Measurements from ENCODE around the gene LIMA1. TPM values are rescaled to one million over a fixed set of nuclear protein-coding genes. Genes with fewer than 3 reads are reported as not detected.

LIMA1 gene
- polyA plus RNA-seq, 1 donor: 191 TPM

DNA sequence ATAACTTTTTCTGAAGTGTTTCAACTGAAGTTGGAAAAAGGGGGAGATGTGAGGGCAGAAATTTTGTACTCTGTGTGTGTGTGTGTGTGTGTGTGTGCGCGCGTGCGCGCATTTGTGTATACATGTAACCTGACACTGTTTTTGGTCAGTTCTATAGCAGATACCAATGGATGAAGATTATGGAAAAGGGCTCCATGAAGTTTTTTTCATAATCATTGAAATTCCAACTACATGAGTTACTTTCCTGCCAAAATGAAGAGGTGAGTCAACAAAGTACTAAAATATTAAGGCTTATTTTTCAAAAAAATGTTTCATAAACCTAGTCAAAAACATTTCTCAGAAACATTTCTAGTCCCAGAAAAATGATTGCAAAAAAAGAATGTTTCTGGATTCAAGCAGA lies 90.4 kb downstream of the LIMA1 start:
- Histone ChIP-seq H3K4me3 (ENCODE audit: low read length) (no peak overlapping the region), H3K27me3 (ENCODE audit: control insufficient read depth, insufficient read depth, low read length) (no peaks in the 10 kb centered on the region), H3K36me3 (ENCODE audit: control insufficient read depth, insufficient read depth, low read length) (peaks cover 57% of the 10 kb centered on the region), H3K27ac (ENCODE audit: low read length) (peak overlapping the region; percentile 64), H3K4me1 (ENCODE audit: control insufficient read depth, insufficient read depth, low read length) (peaks cover 40% of the 10 kb centered on the region), H3K9me3 (ENCODE audit: control insufficient read depth, low read depth, low read length) (no peaks in the 10 kb centered on the region)
- DNase-seq: no peak
- WGBS (ENCODE audit: insufficient coverage, low lambda C conversion rate): no CpG with 5 or more reads among the region's 5 CpGs

DNA sequence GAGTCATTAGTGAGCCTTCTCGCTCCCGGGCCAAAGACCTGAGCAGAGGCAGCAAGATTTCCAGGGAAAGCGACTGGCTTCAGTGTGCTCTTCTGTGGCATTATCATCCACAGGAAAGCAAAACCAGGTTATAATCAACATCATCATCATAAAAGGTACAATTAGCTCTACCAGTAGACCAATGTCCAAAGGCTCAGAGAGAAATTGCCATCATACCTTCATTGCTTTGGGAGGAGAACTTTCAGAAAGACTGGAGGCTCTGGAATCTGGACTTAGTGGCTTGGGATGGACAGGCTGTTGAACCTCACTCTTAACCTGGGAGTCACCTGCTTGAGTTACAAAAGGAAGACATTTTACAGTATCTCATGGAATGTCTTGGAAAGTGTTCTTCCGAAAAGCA lies 91.1 kb downstream of the LIMA1 start:
- peak overlapping the region; percentile 64 for H3K27ac ChIP-seq (ENCODE audit: low read length)
- H3K36me3 ChIP-seq (ENCODE audit: control insufficient read depth, insufficient read depth, low read length): peaks cover 60% of the 10 kb centered on the region
- peak; percentile 75 to 90 for DNase-seq
- H3K27me3 ChIP-seq (ENCODE audit: control insufficient read depth, insufficient read depth, low read length): no peaks in the 10 kb centered on the region
- no peaks in the 10 kb centered on the region for H3K9me3 ChIP-seq (ENCODE audit: control insufficient read depth, low read depth, low read length)
- no peak overlapping the region for H3K4me3 ChIP-seq (ENCODE audit: low read length)
- no CpG with 5 or more reads among the region's 4 CpGs for WGBS (ENCODE audit: insufficient coverage, low lambda C conversion rate)
- peaks cover 40% of the 10 kb centered on the region for H3K4me1 ChIP-seq (ENCODE audit: control insufficient read depth, insufficient read depth, low read length)

DNA sequence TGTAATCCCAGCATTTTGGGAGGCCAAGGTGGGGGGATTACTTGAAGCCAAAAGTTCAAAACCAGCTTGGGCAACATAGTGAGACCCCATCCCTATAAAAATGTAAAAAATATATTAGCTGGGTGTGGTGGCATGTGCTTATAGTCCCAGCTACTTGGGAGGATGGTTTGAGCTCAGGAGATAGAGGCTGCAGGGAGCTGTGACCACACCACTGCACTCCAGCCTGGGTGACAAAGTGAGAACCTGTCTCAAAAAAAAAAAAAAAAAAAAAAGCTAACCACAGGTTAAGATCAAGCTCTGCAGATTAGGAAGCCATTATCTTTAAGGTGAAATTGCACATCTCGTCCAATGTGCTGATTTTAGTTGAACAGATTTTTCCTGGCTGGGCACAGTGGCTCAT lies 92.5 kb downstream of the LIMA1 start:
- H3K27ac ChIP-seq (ENCODE audit: low read length): no peak overlapping the region
- no CpG with 5 or more reads among the region's 1 CpG for WGBS (ENCODE audit: insufficient coverage, low lambda C conversion rate)
- H3K27me3 ChIP-seq (ENCODE audit: control insufficient read depth, insufficient read depth, low read length): no peaks in the 10 kb centered on the region
- H3K4me3 ChIP-seq (ENCODE audit: low read length): no peak overlapping the region
- peaks cover 50% of the 10 kb centered on the region for H3K36me3 ChIP-seq (ENCODE audit: control insufficient read depth, insufficient read depth, low read length)
- peaks cover 46% of the 10 kb centered on the region for H3K4me1 ChIP-seq (ENCODE audit: control insufficient read depth, insufficient read depth, low read length)
- DNase-seq: no peak
- H3K9me3 ChIP-seq (ENCODE audit: control insufficient read depth, low read depth, low read length): no peaks in the 10 kb centered on the region

DNA sequence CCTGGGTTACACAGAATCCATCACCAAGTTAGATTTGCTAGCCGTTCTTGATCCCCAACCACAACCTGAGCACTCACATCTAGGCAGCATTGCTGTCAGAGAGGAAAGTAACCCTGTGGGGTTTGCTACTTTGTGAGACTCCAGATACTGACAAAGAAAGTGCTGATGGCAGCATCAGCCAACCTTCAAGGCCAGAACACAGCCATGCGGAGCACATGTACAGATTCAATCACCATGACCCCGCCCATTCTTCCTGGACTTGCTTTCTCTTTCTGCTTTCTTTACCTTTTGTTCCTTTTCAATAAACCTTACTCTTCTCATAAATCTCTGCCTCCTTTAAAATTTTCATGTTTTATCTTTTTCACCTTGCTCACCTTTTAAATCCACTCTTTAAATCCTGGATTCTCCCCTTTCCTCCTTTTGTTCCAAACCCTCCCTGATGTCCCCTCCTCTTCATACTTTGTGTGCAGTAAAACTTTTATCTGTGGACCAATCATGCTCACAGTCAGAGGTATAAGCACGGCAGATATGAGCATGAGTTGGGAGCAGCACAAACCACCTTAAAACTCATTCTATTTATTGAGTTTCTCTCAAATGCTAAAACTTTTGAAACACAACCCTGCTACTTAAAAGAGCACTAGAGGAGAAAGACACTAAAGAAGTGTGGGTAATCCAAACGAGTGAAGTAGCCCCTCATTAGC lies 94.3 kb downstream of the LIMA1 start:
- peaks cover 44% of the 10 kb centered on the region for H3K36me3 ChIP-seq (ENCODE audit: control insufficient read depth, insufficient read depth, low read length)
- H3K4me1 ChIP-seq (ENCODE audit: control insufficient read depth, insufficient read depth, low read length): peaks cover 51% of the 10 kb centered on the region
- DNase-seq: peak; percentile 50 to 80
- no peak overlapping the region for H3K4me3 ChIP-seq (ENCODE audit: low read length)
- WGBS (ENCODE audit: insufficient coverage, low lambda C conversion rate): 83% methylated on average over 1 of the region's 5 CpGs
- no peaks in the 10 kb centered on the region for H3K27me3 ChIP-seq (ENCODE audit: control insufficient read depth, insufficient read depth, low read length)
- H3K9me3 ChIP-seq (ENCODE audit: control insufficient read depth, low read depth, low read length): no peaks in the 10 kb centered on the region
- H3K27ac ChIP-seq (ENCODE audit: low read length): peak overlapping the region; percentile 54

DNA sequence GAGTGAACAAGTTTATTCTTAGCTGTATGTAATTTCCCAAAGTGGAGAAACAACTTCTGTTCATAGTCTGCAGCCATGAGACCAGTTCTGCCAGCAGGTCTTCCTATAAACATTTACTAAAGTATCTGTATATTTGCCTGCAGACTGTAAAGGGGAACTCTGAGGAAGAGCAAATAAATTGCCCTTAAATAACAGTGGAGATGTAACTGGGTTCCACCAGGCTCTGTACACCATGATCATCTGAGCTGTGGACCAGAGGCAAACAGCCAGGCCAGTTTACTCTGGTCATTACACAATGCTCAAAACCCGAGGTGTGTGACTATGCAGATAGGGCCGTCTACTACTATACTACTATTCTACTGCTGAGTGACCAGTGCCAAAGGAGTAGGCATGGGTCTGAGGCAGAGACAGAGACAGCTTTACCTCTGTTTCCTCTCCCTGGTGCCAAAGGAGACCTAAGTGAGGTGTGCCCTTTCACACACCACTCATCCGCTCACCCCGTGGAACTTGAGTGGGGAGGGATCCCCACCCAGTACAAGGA lies 95.0 kb downstream of the LIMA1 start:
- H3K36me3 ChIP-seq (ENCODE audit: control insufficient read depth, insufficient read depth, low read length): peaks cover 47% of the 10 kb centered on the region
- no peaks in the 10 kb centered on the region for H3K27me3 ChIP-seq (ENCODE audit: control insufficient read depth, insufficient read depth, low read length)
- peak overlapping the region; percentile 54 for H3K27ac ChIP-seq (ENCODE audit: low read length)
- WGBS (ENCODE audit: insufficient coverage, low lambda C conversion rate): no CpG with 5 or more reads among the region's 4 CpGs
- peak in 1 of 2 donors; percentile 47 for DNase-seq
- H3K9me3 ChIP-seq (ENCODE audit: control insufficient read depth, low read depth, low read length): no peaks in the 10 kb centered on the region
- no peak overlapping the region for H3K4me3 ChIP-seq (ENCODE audit: low read length)
- H3K4me1 ChIP-seq (ENCODE audit: control insufficient read depth, insufficient read depth, low read length): peaks cover 51% of the 10 kb centered on the region

DNA sequence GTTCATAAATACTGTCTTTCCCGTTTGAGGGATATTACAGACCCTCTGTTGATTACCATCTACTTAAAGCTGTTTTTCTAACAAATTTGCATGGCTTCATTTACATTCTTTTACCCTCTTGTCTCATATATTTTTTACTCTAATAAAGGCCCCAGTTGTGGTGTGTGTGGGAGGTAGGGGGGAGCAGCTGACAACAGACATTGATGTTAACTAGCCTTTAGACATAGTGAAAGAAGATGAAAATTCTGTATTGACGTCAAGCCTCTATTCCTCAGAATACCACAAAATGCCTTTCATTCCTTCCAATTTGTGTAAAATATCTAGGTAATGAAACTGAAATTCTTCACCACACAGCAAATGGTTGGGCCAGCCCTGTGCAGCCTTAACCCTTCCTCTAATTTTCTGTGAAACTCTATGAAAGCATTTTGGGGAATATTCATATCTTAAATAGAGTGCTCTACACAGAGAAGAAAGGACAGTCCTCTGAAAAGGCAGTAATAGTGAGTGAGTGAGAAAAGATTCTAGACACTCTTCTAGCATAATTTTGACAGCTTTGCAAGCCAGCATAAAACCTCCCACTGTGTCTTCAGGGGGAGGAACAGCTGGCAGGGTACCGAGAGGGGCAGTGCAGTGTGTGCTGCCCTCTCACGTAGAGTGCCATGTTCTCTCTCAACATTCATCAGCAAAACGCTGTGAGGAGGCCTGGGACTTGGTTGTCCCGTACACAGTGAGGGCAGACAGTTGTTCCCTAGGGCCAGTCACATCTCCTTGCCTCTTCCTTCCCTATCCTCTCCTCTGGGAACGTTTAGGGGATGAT lies 96.0 kb downstream of the LIMA1 start:
- Histone ChIP-seq H3K36me3 (ENCODE audit: control insufficient read depth, insufficient read depth, low read length) (peaks cover 49% of the 10 kb centered on the region), H3K4me1 (ENCODE audit: control insufficient read depth, insufficient read depth, low read length) (peaks cover 43% of the 10 kb centered on the region), H3K4me3 (ENCODE audit: low read length) (no peak overlapping the region), H3K27me3 (ENCODE audit: control insufficient read depth, insufficient read depth, low read length) (no peaks in the 10 kb centered on the region), H3K9me3 (ENCODE audit: control insufficient read depth, low read depth, low read length) (no peaks in the 10 kb centered on the region), H3K27ac (ENCODE audit: low read length) (peak overlapping the region; percentile 9)
- no CpG with 5 or more reads among the region's 7 CpGs for WGBS (ENCODE audit: insufficient coverage, low lambda C conversion rate)
- no peak for DNase-seq

DNA sequence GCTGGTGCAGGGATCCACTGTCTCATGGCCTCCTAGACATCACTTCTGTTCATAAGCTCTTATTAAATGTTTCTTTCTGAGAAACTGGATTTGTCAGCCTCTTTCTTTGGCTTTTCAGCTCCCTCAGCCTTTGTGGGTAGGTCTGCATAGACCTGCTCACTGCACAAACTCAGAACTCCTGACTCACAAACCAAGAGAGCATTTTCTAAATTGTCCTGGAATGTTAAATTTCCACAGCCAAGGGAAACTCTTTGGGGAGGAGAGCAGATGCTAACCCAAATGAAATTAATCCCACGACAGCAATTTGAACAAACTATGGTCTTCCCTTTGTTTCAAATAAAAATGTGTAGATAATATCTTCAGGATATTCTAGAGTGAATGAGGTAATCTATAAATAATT lies 96.6 kb downstream of the LIMA1 start:
- no peak overlapping the region for H3K4me3 ChIP-seq (ENCODE audit: low read length)
- no peaks in the 10 kb centered on the region for H3K9me3 ChIP-seq (ENCODE audit: control insufficient read depth, low read depth, low read length)
- DNase-seq: no peak
- peaks cover 38% of the 10 kb centered on the region for H3K4me1 ChIP-seq (ENCODE audit: control insufficient read depth, insufficient read depth, low read length)
- 20% methylated on average over 1 of the region's 1 CpG for WGBS (ENCODE audit: insufficient coverage, low lambda C conversion rate)
- peaks cover 55% of the 10 kb centered on the region for H3K36me3 ChIP-seq (ENCODE audit: control insufficient read depth, insufficient read depth, low read length)
- H3K27me3 ChIP-seq (ENCODE audit: control insufficient read depth, insufficient read depth, low read length): no peaks in the 10 kb centered on the region
- H3K27ac ChIP-seq (ENCODE audit: low read length): no peak overlapping the region

DNA sequence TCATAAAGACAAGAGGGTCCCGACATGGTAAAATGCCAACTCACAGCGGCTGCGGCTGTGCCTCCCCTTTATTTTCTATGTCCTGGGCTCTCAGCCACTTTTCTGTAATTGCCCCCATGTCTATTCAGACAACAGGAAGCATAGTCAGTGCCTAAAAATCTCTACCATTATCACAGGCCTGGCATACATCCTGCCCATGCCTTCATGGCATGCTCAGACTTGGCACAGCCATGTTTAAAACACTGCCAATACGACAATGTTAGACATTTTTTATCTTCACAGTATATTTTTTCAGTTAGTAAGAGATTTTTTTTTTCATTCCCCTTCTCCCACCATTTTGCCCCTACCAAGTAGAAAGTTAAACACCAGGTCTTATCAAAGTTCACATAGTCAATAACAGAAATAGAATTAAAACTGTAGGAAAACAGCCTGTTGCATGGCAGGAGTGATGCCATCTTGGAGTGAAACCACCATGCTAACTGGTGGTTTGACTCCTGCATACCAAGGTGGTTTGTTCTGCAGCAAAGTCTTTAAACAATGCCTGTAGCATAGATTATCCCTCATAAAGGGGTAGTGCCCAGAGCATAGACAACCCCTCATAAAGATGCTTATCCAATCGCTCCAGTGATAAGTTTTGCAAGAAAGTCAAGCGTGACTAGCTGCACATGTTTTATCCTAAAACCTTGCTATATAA lies 97.2 kb downstream of the LIMA1 start:
- H3K27me3 ChIP-seq (ENCODE audit: control insufficient read depth, insufficient read depth, low read length): no peaks in the 10 kb centered on the region
- H3K36me3 ChIP-seq (ENCODE audit: control insufficient read depth, insufficient read depth, low read length): peaks cover 58% of the 10 kb centered on the region
- no peak for DNase-seq
- H3K4me1 ChIP-seq (ENCODE audit: control insufficient read depth, insufficient read depth, low read length): peaks cover 37% of the 10 kb centered on the region
- WGBS (ENCODE audit: insufficient coverage, low lambda C conversion rate): 71% methylated on average over 1 of the region's 6 CpGs
- no peak overlapping the region for H3K4me3 ChIP-seq (ENCODE audit: low read length)
- no peak overlapping the region for H3K27ac ChIP-seq (ENCODE audit: low read length)
- H3K9me3 ChIP-seq (ENCODE audit: control insufficient read depth, low read depth, low read length): no peaks in the 10 kb centered on the region

DNA sequence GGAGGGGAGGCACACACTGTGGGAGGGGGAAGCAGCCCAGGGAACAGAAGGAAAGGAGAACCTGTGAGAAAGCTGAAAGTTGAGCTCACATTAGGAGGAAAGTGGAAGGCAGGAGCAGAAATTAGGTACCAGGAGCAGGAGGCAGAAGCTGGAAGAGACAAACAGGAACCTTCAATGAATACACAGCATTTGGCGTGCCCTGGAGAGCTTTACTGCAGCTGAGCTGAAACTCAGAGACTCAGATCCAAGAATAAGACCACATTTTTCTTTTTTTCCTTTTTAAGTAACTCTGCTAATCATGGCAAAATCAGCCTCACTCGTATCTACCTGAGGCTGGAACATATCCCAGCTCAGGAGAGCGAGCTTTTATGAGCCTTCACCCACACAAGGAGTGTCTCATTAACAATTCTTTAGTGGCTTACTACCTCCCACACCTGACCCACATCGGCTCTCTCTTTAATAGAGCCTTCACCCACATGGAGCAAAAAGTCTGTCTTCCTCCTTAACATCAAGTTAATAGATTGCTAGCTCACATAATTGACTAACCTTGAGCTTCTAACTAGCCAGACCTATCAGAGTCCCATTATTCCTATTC lies 97.9 kb downstream of the LIMA1 start:
- Histone ChIP-seq H3K36me3 (ENCODE audit: control insufficient read depth, insufficient read depth, low read length) (peaks cover 57% of the 10 kb centered on the region), H3K9me3 (ENCODE audit: control insufficient read depth, low read depth, low read length) (no peaks in the 10 kb centered on the region), H3K4me3 (ENCODE audit: low read length) (no peak overlapping the region), H3K27me3 (ENCODE audit: control insufficient read depth, insufficient read depth, low read length) (no peaks in the 10 kb centered on the region), H3K4me1 (ENCODE audit: control insufficient read depth, insufficient read depth, low read length) (peaks cover 33% of the 10 kb centered on the region), H3K27ac (ENCODE audit: low read length) (no peak overlapping the region)
- 34% methylated on average over 2 of the region's 4 CpGs for WGBS (ENCODE audit: insufficient coverage, low lambda C conversion rate)
- no peak for DNase-seq

DNA sequence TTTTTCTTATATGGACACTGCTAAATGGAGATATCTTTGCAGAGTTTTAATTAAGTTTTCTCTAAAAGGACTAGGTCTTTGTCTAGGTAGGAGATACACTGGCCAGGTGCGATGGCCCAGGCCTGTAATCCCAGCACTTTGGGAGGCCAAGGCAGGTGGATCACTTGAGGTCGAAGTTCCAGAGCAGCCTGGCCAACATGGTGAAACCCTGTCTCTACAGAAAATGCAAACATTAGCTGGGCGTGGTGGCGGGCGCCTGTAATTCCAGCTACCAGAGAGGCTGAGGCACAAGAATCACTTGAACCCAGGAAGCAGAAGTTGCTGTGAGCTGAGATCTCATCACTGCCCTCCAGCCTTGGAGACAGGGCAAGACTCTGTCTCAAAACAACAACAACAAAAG lies 99.1 kb downstream of the LIMA1 start:
- DNase-seq: no peak
- Histone ChIP-seq H3K9me3 (ENCODE audit: control insufficient read depth, low read depth, low read length) (no peaks in the 10 kb centered on the region), H3K27ac (ENCODE audit: low read length) (no peak overlapping the region), H3K4me3 (ENCODE audit: low read length) (no peak overlapping the region), H3K4me1 (ENCODE audit: control insufficient read depth, insufficient read depth, low read length) (peaks cover 29% of the 10 kb centered on the region), H3K27me3 (ENCODE audit: control insufficient read depth, insufficient read depth, low read length) (no peaks in the 10 kb centered on the region), H3K36me3 (ENCODE audit: control insufficient read depth, insufficient read depth, low read length) (peaks cover 62% of the 10 kb centered on the region)
- no CpG with 5 or more reads among the region's 5 CpGs for WGBS (ENCODE audit: insufficient coverage, low lambda C conversion rate)

All from large intestine (tissue), 3 donors.